Tibial nerve (tissue), 4 donors: Measurements from ENCODE around the gene EMD.

Source experiments
- EP300 ChIP-seq, 2 donors: sonication (generic); formaldehyde crosslinking; IDR thresholded peaks; one replicate each; pipeline ENCODE4 v1.6.1; 2017; ENCODE audit warnings: antibody characterized with exemption in 2 of 2, mild to moderate bottlenecking in 1 of 2
- POLR2A ChIP-seq, 2 donors: fragments of 450-650 bp; IDR thresholded peaks; one replicate each; pipeline ENCODE4 v1.6.1; 2017; ENCODE audit warnings: antibody characterized with exemption in 2 of 2, mild to moderate bottlenecking in 2 of 2, moderate library complexity in 2 of 2
- TF ChIP-seq, protein P1 (sequence below), 5 experiments: fragments of 200-600 bp in 3 of 5; fragments of 450-650 bp in 2 of 5; sonication (generic) in 3 of 5; IDR thresholded peaks; one replicate each; pipeline ENCODE4 v1.5.1; 2016 to 2019; ENCODE audit warnings: antibody characterized with exemption in 5 of 5, mild to moderate bottlenecking in 3 of 5, moderate library complexity in 2 of 5

DNA sequence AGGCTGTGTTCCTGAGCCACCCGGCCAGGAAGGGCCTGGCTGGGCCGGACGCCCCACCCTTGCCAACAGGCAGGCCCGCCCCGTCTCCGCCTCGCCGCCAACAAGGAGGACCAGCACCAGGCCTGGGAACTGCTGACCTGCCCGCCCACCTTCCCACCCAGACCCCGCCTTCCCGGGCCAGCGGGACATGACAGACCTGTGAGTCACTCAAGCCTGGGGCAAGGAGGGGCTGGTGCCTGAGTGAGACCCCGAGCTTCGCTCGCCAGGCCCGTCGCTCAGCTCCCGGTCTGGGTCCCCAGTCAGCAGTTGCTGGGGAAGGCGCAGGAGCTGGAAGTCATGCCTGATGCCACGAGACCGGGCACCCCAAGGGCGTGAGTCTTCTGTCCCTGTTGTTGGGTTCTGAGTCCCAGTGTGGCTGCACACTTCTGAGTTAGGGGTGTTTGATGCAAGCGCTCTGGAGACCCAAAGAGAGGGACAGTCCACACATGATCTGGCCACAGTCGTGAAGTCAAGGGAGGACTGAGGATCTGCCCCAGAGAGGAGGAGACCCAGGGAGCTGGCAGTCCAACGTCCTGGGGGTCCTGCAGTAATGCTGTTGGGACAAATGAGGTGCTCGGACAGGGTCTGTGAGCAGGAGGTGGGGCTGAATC, 30.3 kb downstream of the EMD start, which contains the start of gene DNASE1L1:
- TF ChIP-seq, protein P1, sequence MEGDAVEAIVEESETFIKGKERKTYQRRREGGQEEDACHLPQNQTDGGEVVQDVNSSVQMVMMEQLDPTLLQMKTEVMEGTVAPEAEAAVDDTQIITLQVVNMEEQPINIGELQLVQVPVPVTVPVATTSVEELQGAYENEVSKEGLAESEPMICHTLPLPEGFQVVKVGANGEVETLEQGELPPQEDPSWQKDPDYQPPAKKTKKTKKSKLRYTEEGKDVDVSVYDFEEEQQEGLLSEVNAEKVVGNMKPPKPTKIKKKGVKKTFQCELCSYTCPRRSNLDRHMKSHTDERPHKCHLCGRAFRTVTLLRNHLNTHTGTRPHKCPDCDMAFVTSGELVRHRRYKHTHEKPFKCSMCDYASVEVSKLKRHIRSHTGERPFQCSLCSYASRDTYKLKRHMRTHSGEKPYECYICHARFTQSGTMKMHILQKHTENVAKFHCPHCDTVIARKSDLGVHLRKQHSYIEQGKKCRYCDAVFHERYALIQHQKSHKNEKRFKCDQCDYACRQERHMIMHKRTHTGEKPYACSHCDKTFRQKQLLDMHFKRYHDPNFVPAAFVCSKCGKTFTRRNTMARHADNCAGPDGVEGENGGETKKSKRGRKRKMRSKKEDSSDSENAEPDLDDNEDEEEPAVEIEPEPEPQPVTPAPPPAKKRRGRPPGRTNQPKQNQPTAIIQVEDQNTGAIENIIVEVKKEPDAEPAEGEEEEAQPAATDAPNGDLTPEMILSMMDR (IDR thresholded peaks at IDR 0.05), result no peak
- TF ChIP-seq POLR2A (IDR thresholded peaks at IDR 0.05), result peak in 1 of 2 donors; percentile 37
- TF ChIP-seq EP300 (IDR thresholded peaks at IDR 0.05), result peak in 1 of 2 donors; percentile 58
